Measurements from ENCODE around the gene TP73.

Gene TP73

GRCh38 chr1:3634059-3634800 is 18.1 kb upstream of the TP73 start:
- peaks cover 82 to 100% (median 91%) of the 10 kb centered on the region in 3 donors for H3K36me3 ChIP-seq
- no peaks in the 10 kb centered on the region for H3K4me1 ChIP-seq
- intact Hi-C loops (cut with DNase I; ENCODE audit: low total_unique reads) = no loop called here
- H3K9me3 ChIP-seq = no peaks in the 10 kb centered on the region
- no peaks in the 10 kb centered on the region for H3K27me3 ChIP-seq
- TF ChIP-seq, protein P1, sequence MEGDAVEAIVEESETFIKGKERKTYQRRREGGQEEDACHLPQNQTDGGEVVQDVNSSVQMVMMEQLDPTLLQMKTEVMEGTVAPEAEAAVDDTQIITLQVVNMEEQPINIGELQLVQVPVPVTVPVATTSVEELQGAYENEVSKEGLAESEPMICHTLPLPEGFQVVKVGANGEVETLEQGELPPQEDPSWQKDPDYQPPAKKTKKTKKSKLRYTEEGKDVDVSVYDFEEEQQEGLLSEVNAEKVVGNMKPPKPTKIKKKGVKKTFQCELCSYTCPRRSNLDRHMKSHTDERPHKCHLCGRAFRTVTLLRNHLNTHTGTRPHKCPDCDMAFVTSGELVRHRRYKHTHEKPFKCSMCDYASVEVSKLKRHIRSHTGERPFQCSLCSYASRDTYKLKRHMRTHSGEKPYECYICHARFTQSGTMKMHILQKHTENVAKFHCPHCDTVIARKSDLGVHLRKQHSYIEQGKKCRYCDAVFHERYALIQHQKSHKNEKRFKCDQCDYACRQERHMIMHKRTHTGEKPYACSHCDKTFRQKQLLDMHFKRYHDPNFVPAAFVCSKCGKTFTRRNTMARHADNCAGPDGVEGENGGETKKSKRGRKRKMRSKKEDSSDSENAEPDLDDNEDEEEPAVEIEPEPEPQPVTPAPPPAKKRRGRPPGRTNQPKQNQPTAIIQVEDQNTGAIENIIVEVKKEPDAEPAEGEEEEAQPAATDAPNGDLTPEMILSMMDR (IDR thresholded peaks at IDR 0.05) = no peak
- no peak for DNase-seq
- H3K4me3 ChIP-seq = no peak overlapping the region
- H3K27ac ChIP-seq = no peak overlapping the region

DNA sequence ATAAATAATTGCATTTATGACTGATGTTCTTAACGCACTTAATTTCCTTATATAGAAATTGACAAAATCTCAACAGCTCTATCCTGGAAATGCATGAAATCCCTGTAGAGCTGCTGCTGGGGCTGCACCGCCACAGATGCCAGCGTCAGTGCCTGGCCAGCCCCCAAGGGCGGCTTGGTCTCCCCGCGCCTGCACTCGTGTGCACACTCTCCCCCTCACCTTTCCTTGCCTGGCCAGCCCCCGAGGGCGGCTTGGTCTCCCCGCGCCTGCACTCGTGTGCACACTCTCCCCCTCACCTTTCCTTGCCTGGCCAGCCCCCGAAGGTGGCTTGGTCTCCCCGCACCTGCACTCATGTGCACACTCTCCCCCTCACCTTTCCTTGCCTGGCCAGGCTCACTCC is 16.2 kb upstream of the TP73 start:
- intact Hi-C loops (cut with DNase I; ENCODE audit: low total_unique reads) = no loop called here

GRCh38 chr1:3636531-3636930 is 15.8 kb upstream of the TP73 start:
- TF ChIP-seq, protein P1 (IDR thresholded peaks at IDR 0.05) = no peak
- Histone ChIP-seq H3K4me3 (no peak overlapping the region), H3K27ac (no peak overlapping the region), H3K9me3 (no peaks in the 10 kb centered on the region), H3K4me1 (no peaks in the 10 kb centered on the region), H3K36me3 (peaks cover 75 to 100% (median 84%) of the 10 kb centered on the region in 3 donors), H3K27me3 (no peaks in the 10 kb centered on the region)
- intact Hi-C loops (cut with DNase I; ENCODE audit: low total_unique reads) = no loop called here
- DNase-seq = no peak

More for the DNA sequence above, 16.2 kb upstream of the TP73 start:
- Histone ChIP-seq H3K4me3 (no peak overlapping the region), H3K9me3 (no peaks in the 10 kb centered on the region), H3K36me3 (peaks cover 76 to 100% (median 88%) of the 10 kb centered on the region in 3 donors), H3K4me1 (no peaks in the 10 kb centered on the region), H3K27ac (no peak overlapping the region), H3K27me3 (no peaks in the 10 kb centered on the region)
- TF ChIP-seq, protein P1 (IDR thresholded peaks at IDR 0.05) = no peak
- DNase-seq = no peak

DNA sequence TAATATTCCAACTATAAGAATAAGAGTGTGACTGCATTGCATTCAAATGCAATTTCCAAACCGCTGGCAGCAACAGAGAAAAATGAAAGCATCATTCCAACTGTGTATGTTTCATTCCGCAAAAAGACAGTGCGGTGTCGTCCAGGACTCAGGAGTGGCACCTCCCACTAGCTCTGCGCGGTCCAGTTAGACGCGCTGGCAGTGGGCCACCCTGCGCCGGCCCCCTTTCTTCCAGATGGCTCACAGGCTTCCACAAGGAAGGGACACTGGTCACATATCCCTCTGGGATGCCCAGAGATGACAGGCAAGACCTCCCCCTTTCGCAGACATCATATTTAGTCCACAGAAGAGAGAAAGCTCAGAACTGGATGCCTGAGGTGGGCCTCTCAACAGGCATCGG is 14.3 kb upstream of the TP73 start:
- Histone ChIP-seq H3K27me3 (no peaks in the 10 kb centered on the region), H3K27ac (no peak overlapping the region), H3K4me1 (no peaks in the 10 kb centered on the region), H3K36me3 (peaks cover 63 to 98% (median 75%) of the 10 kb centered on the region in 3 donors), H3K9me3 (no peaks in the 10 kb centered on the region), H3K4me3 (no peak overlapping the region)
- DNase-seq = no peak
- TF ChIP-seq, protein P1 (IDR thresholded peaks at IDR 0.05) = no peak
- intact Hi-C loops (cut with DNase I; ENCODE audit: low total_unique reads) = no loop called here

DNA sequence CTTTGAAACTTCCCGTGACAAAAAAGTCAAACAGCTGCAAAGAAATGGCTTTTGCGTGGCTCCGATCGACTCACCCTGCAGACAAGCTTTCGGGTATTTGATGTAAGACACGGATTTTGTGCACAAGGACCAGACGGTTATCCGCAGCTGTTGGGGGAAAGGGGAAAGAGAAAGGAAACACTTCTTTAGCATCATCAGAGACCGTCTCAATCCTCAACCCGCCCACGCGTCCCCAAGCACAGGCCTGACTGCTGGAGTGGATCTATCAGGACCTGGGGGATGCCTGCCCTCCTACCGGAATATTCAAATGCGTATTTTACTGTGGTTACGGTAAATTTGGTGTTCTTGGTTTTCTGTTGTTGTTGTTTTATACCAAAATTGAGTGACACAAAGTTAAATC is 13.6 kb upstream of the TP73 start:
- H3K27ac ChIP-seq = no peak overlapping the region
- peaks cover 62 to 96% (median 71%) of the 10 kb centered on the region in 3 donors for H3K36me3 ChIP-seq
- H3K4me1 ChIP-seq = no peaks in the 10 kb centered on the region
- TF ChIP-seq, protein P1 (IDR thresholded peaks at IDR 0.05) = no peak
- no peaks in the 10 kb centered on the region for H3K27me3 ChIP-seq
- H3K9me3 ChIP-seq = no peaks in the 10 kb centered on the region
- no peak overlapping the region for H3K4me3 ChIP-seq
- intact Hi-C loops (cut with DNase I; ENCODE audit: low total_unique reads) = no loop called here
- DNase-seq = no peak
